H9 (cell line): Measurements from ENCODE around the gene P4HA1. TPM values are rescaled to one million over a fixed set of nuclear protein-coding genes. Genes with fewer than 3 reads are reported as not detected.
A peak's percentile ranks its signal among the peaks of the same experiment; 100 is the strongest.

Source experiments
- DNase-seq: peaks from one replicate; pipeline ENCODE4 v3.0.0-alpha.2; 2017
- H2AFZ ChIP-seq: one replicate; pipeline ENCODE4 v1.6.1; 2013; ENCODE audit warnings: mild to moderate bottlenecking, low read length, control low read depth, moderate library complexity
- H2AK5ac ChIP-seq: 2 replicates; pipeline ENCODE4 v1.6.1; 2013; ENCODE audit warnings: low read length, control low read depth, mixed read lengths; ENCODE audit not compliant: insufficient read length
- H2BK120ac ChIP-seq: one replicate; pipeline ENCODE4 v1.6.1; 2013; ENCODE audit warnings: low read depth, mild to moderate bottlenecking, low read length, control low read depth, inconsistent platforms; ENCODE audit not compliant: poor library complexity, severe bottlenecking
- H2BK12ac ChIP-seq: 2 replicates; pipeline ENCODE4 v1.6.1; 2013; ENCODE audit warnings: low read length, control low read depth, mixed read lengths, low read depth; ENCODE audit not compliant: insufficient read length
- H2BK15ac ChIP-seq: 2 replicates; pipeline ENCODE4 v1.6.1; 2013; ENCODE audit warnings: low read depth, low read length, control low read depth
- H2BK20ac ChIP-seq: one replicate; pipeline ENCODE4 v1.6.1; 2013; ENCODE audit warnings: low read depth, mild to moderate bottlenecking, low read length, control low read depth, inconsistent platforms; ENCODE audit not compliant: poor library complexity, severe bottlenecking
- H2BK5ac ChIP-seq: 2 replicates; pipeline ENCODE4 v1.6.1; 2013; ENCODE audit warnings: low read length, control low read depth, mixed read lengths; ENCODE audit not compliant: insufficient read length
- H3K14ac ChIP-seq: 2 replicates; pipeline ENCODE4 v1.6.1; 2013; ENCODE audit warnings: low read length, control low read depth; ENCODE audit not compliant: insufficient read depth
- H3K18ac ChIP-seq: 2 replicates; pipeline ENCODE4 v1.6.1; 2013; ENCODE audit warnings: low read depth, mild to moderate bottlenecking, mixed read lengths, low read length, control low read depth; ENCODE audit not compliant: insufficient read length
- H3K23ac ChIP-seq: 2 replicates; pipeline ENCODE4 v1.6.1; 2013; ENCODE audit warnings: low read length, control low read depth, mixed read lengths, low read depth; ENCODE audit not compliant: insufficient read length
- H3K23me2 ChIP-seq: 2 replicates; pipeline ENCODE4 v1.6.1; 2013; ENCODE audit warnings: low read depth, mild to moderate bottlenecking, mixed read lengths, low read length, control low read depth; ENCODE audit not compliant: insufficient read length, poor library complexity, severe bottlenecking
- H3K27ac ChIP-seq: 2 replicates; pipeline ENCODE4 v1.5.1; 2013; ENCODE audit warnings: low read length, control low read depth, mixed read lengths, low read depth; ENCODE audit not compliant: insufficient read length
- H3K27me3 ChIP-seq: 2 replicates; pipeline ENCODE4 v1.6.1; 2013; ENCODE audit warnings: low read length, control low read depth, inconsistent platforms; ENCODE audit not compliant: insufficient read depth
- H3K4ac ChIP-seq: 2 replicates; pipeline ENCODE4 v1.6.1; 2013; ENCODE audit warnings: low read depth, mild to moderate bottlenecking, control low read depth, inconsistent platforms, low read length, moderate library complexity
- H3K4me1 ChIP-seq: 2 replicates; pipeline ENCODE4 v1.6.1; 2013; ENCODE audit warnings: low read length, control low read depth, inconsistent platforms; ENCODE audit not compliant: insufficient read depth
- H3K4me2 ChIP-seq: 2 replicates; pipeline ENCODE4 v1.6.1; 2013; ENCODE audit warnings: low read length, control low read depth, mixed read lengths; ENCODE audit not compliant: insufficient read length, insufficient read depth
- H3K56ac ChIP-seq: 2 replicates; pipeline ENCODE4 v1.6.1; 2013; ENCODE audit warnings: low read depth, mild to moderate bottlenecking, mixed read lengths, low read length, control low read depth; ENCODE audit not compliant: insufficient read length
- H3K79me1 ChIP-seq: 2 replicates; pipeline ENCODE4 v1.6.1; 2013; ENCODE audit warnings: low read depth, mild to moderate bottlenecking, moderate library complexity, low read length, control low read depth, inconsistent platforms; ENCODE audit not compliant: insufficient read depth, poor library complexity, severe bottlenecking
- H3K79me2 ChIP-seq: 2 replicates; pipeline ENCODE4 v1.6.1; 2013; ENCODE audit warnings: low read length, control low read depth, inconsistent platforms; ENCODE audit not compliant: insufficient read depth
- H3K9ac ChIP-seq: 2 replicates; pipeline ENCODE4 v1.6.1; 2013; ENCODE audit warnings: low read length, control low read depth, mixed read lengths; ENCODE audit not compliant: insufficient read length; ENCODE audit errors: extremely low read depth
- H3K9me3 ChIP-seq: one replicate; pipeline ENCODE4 v1.6.1; 2013; ENCODE audit warnings: low read depth, low read length, inconsistent platforms; ENCODE audit not compliant: control insufficient read depth
- H3T11ph ChIP-seq: one replicate; pipeline ENCODE4 v1.6.1; 2013; ENCODE audit warnings: mild to moderate bottlenecking, low read length, control low read depth, inconsistent platforms
- H4K20me1 ChIP-seq: one replicate; pipeline ENCODE4 v1.6.1; 2013; ENCODE audit not compliant: control insufficient read depth, insufficient read length, insufficient read depth
- H4K5ac ChIP-seq: 2 replicates; pipeline ENCODE4 v1.6.1; 2013; ENCODE audit warnings: low read depth, mild to moderate bottlenecking, mixed read lengths, low read length, control low read depth; ENCODE audit not compliant: insufficient read length
- H4K8ac ChIP-seq: replicated peaks from 2 replicates; pipeline ENCODE4 v1.6.1; 2013; ENCODE audit warnings: low read length, control low read depth, mixed read lengths, low read depth; ENCODE audit not compliant: insufficient read length
- H4K91ac ChIP-seq: 2 replicates; pipeline ENCODE4 v1.6.1; 2013; ENCODE audit warnings: low read depth, mild to moderate bottlenecking, moderate library complexity, mixed read lengths, low read length, control low read depth; ENCODE audit not compliant: insufficient read length
- H3K27ac Mint-ChIP-seq, 3 experiments: 2 replicates in 2 of 3; 3 replicates in 1 of 3; pipeline ENCODE4 v1.8.0; 2020 to 2021; ENCODE audit warnings: mixed read lengths in 3 of 3, mild to moderate bottlenecking in 1 of 3, moderate library complexity in 1 of 3
- H3K27me3 Mint-ChIP-seq: 2 replicates; pipeline ENCODE4 v1.8.0; 2021; ENCODE audit warnings: low read depth, mild to moderate bottlenecking, moderate library complexity, mixed read lengths
- H3K36me3 Mint-ChIP-seq, 3 experiments: 2 replicates in 2 of 3; 3 replicates in 1 of 3; pipeline ENCODE4 v1.8.0; 2020 to 2021; ENCODE audit warnings: low read depth in 3 of 3, mixed read lengths in 3 of 3; ENCODE audit not compliant: insufficient read depth in 1 of 3
- H3K4me1 Mint-ChIP-seq, 2 experiments: 2 replicates each; pipeline ENCODE4 v1.8.0; 2020; ENCODE audit warnings: mixed read lengths in 2 of 2
- H3K4me3 Mint-ChIP-seq, 2 experiments: 2 replicates in 1 of 2; 3 replicates in 1 of 2; pipeline ENCODE4 v1.8.0; 2020 to 2021; ENCODE audit warnings: mild to moderate bottlenecking in 2 of 2, mixed read lengths in 2 of 2, moderate library complexity in 1 of 2
- H3K9me3 Mint-ChIP-seq, 2 experiments: 2 replicates in 1 of 2; 3 replicates in 1 of 2; pipeline ENCODE4 v1.8.0; 2020; ENCODE audit warnings: mild to moderate bottlenecking in 2 of 2, mixed read lengths in 2 of 2, moderate library complexity in 1 of 2
- whole genome bisulfite sequencing: extraction: QIAGEN DNeasy Blood & Tissue Kit; methylation state at CpG from one replicate; pipeline ENCODE4 v1.1.7; 2013; ENCODE audit warnings: missing lambda C conversion rate, low lambda C conversion rate, mixed read lengths; ENCODE audit not compliant: insufficient read length; ENCODE audit errors: extremely low coverage; 5-methylcytosine and 5-hydroxymethylcytosine counted together
- total RNA-seq: library from RNA; stranded (reverse); gene quantifications from 2 replicates; pipeline ENCODE4 v1.2.1, GENCODE V29; 2021
- TF ChIP-seq, protein P1 (sequence below): fragments of 200-600 bp; sonication (generic); conservative IDR thresholded peaks from 3 replicates; pipeline ENCODE4 v1.8.0; 2021; ENCODE audit warnings: antibody characterized with exemption, mild to moderate bottlenecking

P4HA1 gene
- total RNA-seq, 1 experiment from 2014 or later: 48.6 TPM

DNA sequence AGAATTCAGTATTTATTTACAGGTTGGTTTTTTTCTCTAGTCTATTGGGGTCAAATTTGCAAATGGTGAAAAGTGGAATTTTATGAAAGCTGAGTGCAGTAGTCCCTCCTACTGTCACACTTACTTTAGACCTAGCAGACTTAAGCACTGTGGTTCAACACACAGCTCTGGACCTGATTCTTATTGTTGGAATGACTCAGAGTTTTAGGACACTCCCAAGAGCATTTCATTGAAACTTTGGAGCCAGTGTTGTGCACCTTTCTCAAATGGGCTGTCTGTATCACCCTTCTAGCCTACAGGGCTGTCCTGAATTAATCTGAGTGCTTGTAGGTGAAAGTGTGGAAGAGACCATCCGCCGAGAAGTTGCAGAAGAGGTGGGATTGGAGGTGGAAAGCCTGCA lies 29.7 kb upstream of the P4HA1 start:
- Histone ChIP-seq H2AFZ (no peak overlapping the region), H3K14ac (no peak overlapping the region)
- H3K27me3 Mint-ChIP-seq: no peaks in the 10 kb centered on the region

More for the DNA sequence above, 29.7 kb upstream of the P4HA1 start:
- no peak overlapping the region for H2BK5ac ChIP-seq
- no peaks in the 10 kb centered on the region for H3K79me2 ChIP-seq
- no peak overlapping the region for H4K5ac ChIP-seq
- H3K56ac ChIP-seq: no peak overlapping the region
- H3K4me1 Mint-ChIP-seq: no peaks in the 10 kb centered on the region
- H3K27ac ChIP-seq: no peak overlapping the region
- DNase-seq: no peak
- H3K4me1 ChIP-seq: no peaks in the 10 kb centered on the region
- no peak overlapping the region for H3K4me2 ChIP-seq
- TF ChIP-seq, protein P1, sequence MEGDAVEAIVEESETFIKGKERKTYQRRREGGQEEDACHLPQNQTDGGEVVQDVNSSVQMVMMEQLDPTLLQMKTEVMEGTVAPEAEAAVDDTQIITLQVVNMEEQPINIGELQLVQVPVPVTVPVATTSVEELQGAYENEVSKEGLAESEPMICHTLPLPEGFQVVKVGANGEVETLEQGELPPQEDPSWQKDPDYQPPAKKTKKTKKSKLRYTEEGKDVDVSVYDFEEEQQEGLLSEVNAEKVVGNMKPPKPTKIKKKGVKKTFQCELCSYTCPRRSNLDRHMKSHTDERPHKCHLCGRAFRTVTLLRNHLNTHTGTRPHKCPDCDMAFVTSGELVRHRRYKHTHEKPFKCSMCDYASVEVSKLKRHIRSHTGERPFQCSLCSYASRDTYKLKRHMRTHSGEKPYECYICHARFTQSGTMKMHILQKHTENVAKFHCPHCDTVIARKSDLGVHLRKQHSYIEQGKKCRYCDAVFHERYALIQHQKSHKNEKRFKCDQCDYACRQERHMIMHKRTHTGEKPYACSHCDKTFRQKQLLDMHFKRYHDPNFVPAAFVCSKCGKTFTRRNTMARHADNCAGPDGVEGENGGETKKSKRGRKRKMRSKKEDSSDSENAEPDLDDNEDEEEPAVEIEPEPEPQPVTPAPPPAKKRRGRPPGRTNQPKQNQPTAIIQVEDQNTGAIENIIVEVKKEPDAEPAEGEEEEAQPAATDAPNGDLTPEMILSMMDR: no peak
- H3K36me3 Mint-ChIP-seq: peaks cover 3 to 35% (median 12%) of the 10 kb centered on the region in 3 experiments; a peak in 6 of 7 replicates
- H2BK12ac ChIP-seq: no peak overlapping the region
- no peaks in the 10 kb centered on the region for H3K23me2 ChIP-seq
- H3K27me3 ChIP-seq: no peaks in the 10 kb centered on the region
- no peak overlapping the region for H2AK5ac ChIP-seq
- H3K9ac ChIP-seq: no peak overlapping the region
- WGBS: no CpG with 5 or more reads among the region's 2 CpGs
- H3K27ac Mint-ChIP-seq: peak overlapping the region in 1 of 3 experiments; percentile 6; a peak in 1 of 7 replicates
- no peak overlapping the region for H4K8ac ChIP-seq
- H2BK15ac ChIP-seq: no peak overlapping the region
- H3T11ph ChIP-seq: no peak overlapping the region
- H4K20me1 ChIP-seq: no peaks in the 10 kb centered on the region
- no peak overlapping the region for H4K91ac ChIP-seq
- no peak overlapping the region for H2BK20ac ChIP-seq
- no peak overlapping the region for H3K18ac ChIP-seq
- no peak overlapping the region for H3K4me3 Mint-ChIP-seq
- H3K9me3 Mint-ChIP-seq: no peaks in the 10 kb centered on the region
- H3K79me1 ChIP-seq: peaks cover 3% of the 10 kb centered on the region
- H3K9me3 ChIP-seq: no peaks in the 10 kb centered on the region
- no peak overlapping the region for H3K4ac ChIP-seq
- no peak overlapping the region for H2BK120ac ChIP-seq
- H3K23ac ChIP-seq: no peak overlapping the region
